Measurements from ENCODE around the gene C14orf132. TPM values are rescaled to one million over a fixed set of nuclear protein-coding genes. Genes with fewer than 3 reads are reported as not detected.

Gene C14orf132
- total RNA-seq, result 33.0 to 99.3 TPM (median 33.2 TPM) in 3 replicates
- long read RNA-seq, full-length matches to known transcripts, result 26 of 41 reads
- long read RNA-seq, partial matches to known transcripts, result 0 of 41 reads
- long read RNA-seq, other reads (novel, unspliced or antisense), result 15 of 41 reads

GRCh38 chr14:96038920-96039632 lies at the start of gene C14orf132:
Gene C14orf132 (plus strand): TSS chr14:96039362. CDS start chr14:96039501, 139 bp downstream.
- H3K36me3 Mint-ChIP-seq (ENCODE audit: low read depth), result peaks cover 3% of the 10 kb centered on the region
- peaks cover 42% of the 10 kb centered on the region for H3K4me1 Mint-ChIP-seq (ENCODE audit: low read depth)
- no peak for TF ChIP-seq CTCF (IDR thresholded peaks at IDR 0.05)
- no peak for DNase-seq (ENCODE audit: low spot score)
- H3K4me3 Mint-ChIP-seq (ENCODE audit: unreplicated experiment), result peak within 1 kb of the TSS; percentile 88
- H3K9me3 Mint-ChIP-seq (ENCODE audit: low read depth), result no peaks in the 10 kb centered on the region
- H3K27ac Mint-ChIP-seq (ENCODE audit: unreplicated experiment), result peak within 1 kb of the TSS; percentile 89
- no peaks in the 10 kb centered on the region for H3K27me3 Mint-ChIP-seq (ENCODE audit: low read depth)

- Mint-ChIP-seq H3K9me3 (ENCODE audit: low read depth) (peaks cover 18% of the 10 kb centered on the region), H3K27ac (ENCODE audit: unreplicated experiment) (no peak overlapping the region), H3K36me3 (ENCODE audit: low read depth) (peaks cover 6% of the 10 kb centered on the region), H3K4me1 (ENCODE audit: low read depth) (no peaks in the 10 kb centered on the region), H3K27me3 (ENCODE audit: low read depth) (peaks cover 61% of the 10 kb centered on the region), H3K4me3 (ENCODE audit: unreplicated experiment) (no peak overlapping the region)
- no peak for DNase-seq (ENCODE audit: low spot score)
- TF ChIP-seq CTCF (IDR thresholded peaks at IDR 0.05), result peak; percentile 98
Measured at GRCh38 chr14:95993768-95994592, 45.2 kb upstream of the C14orf132 start.

GRCh38 chr14:95994593-95994928 lies 44.6 kb upstream of the C14orf132 start:
- Mint-ChIP-seq H3K27ac (ENCODE audit: unreplicated experiment) (no peak overlapping the region), H3K9me3 (ENCODE audit: low read depth) (peaks cover 18% of the 10 kb centered on the region), H3K4me3 (ENCODE audit: unreplicated experiment) (no peak overlapping the region), H3K4me1 (ENCODE audit: low read depth) (no peaks in the 10 kb centered on the region), H3K27me3 (ENCODE audit: low read depth) (peaks cover 56% of the 10 kb centered on the region), H3K36me3 (ENCODE audit: low read depth) (peaks cover 6% of the 10 kb centered on the region)
- peak; percentile 67 for TF ChIP-seq CTCF (IDR thresholded peaks at IDR 0.05)
- DNase-seq (ENCODE audit: low spot score), result no peak

- peak; percentile 88 for TF ChIP-seq CTCF (IDR thresholded peaks at IDR 0.05)
- DNase-seq (ENCODE audit: low spot score), result no peak
- H3K9me3 Mint-ChIP-seq (ENCODE audit: low read depth), result peaks cover 9% of the 10 kb centered on the region
- no peak overlapping the region for H3K4me3 Mint-ChIP-seq (ENCODE audit: unreplicated experiment)
- no peak overlapping the region for H3K27ac Mint-ChIP-seq (ENCODE audit: unreplicated experiment)
- peaks cover 39% of the 10 kb centered on the region for H3K27me3 Mint-ChIP-seq (ENCODE audit: low read depth)
- peaks cover 18% of the 10 kb centered on the region for H3K4me1 Mint-ChIP-seq (ENCODE audit: low read depth)
- peaks cover 10% of the 10 kb centered on the region for H3K36me3 Mint-ChIP-seq (ENCODE audit: low read depth)
Measured at GRCh38 chr14:95998656-95999055, 40.5 kb upstream of the C14orf132 start.

GRCh38 chr14:96001866-96002497 lies 37.2 kb upstream of the C14orf132 start:
- TF ChIP-seq CTCF (IDR thresholded peaks at IDR 0.05), result no peak
- Mint-ChIP-seq H3K4me1 (ENCODE audit: low read depth) (peaks cover 18% of the 10 kb centered on the region), H3K36me3 (ENCODE audit: low read depth) (peaks cover 19% of the 10 kb centered on the region), H3K27me3 (ENCODE audit: low read depth) (peaks cover 47% of the 10 kb centered on the region), H3K4me3 (ENCODE audit: unreplicated experiment) (no peak overlapping the region), H3K27ac (ENCODE audit: unreplicated experiment) (peak overlapping the region; percentile 73), H3K9me3 (ENCODE audit: low read depth) (peaks cover 26% of the 10 kb centered on the region)
- no peak for DNase-seq (ENCODE audit: low spot score)
